HepG2 (cell line): ENCODE results near the gene NPC2. TPM values are rescaled to one million over a fixed set of nuclear protein-coding genes. Genes with fewer than 3 reads are reported as not detected.

Experiments
- ATAC-seq: fragments of 200-7000 bp; cut with Tn5 transposase; 3 replicates; pipeline ENCODE4 v1.9.1; 2020; ENCODE audit warnings: mild to moderate bottlenecking, moderate library complexity
- BruUV-seq: library from RNA; stranded (reverse); fragments of 400-500 nt; replicated peaks from 2 replicates; lab custom pipeline; 2021; lab: Mats Ljungman, UMichigan
- CTCF ChIA-PET: fragments of 300-600 bp; formaldehyde crosslinking; extraction: SDS; loops from one replicate; lab custom pipeline; 2021; ENCODE audit warnings: low total read pairs, inconsistent platforms, low intra/inter-chr PET ratio; lab: Yijun Ruan, JAX
- POLR2A ChIA-PET: fragments of 350-600 bp; sonication (Branson Sonifier 250); formaldehyde crosslinking; loops from one replicate; lab custom pipeline; 2020; ENCODE audit warnings: antibody characterized with exemption, inconsistent platforms; lab: Yijun Ruan, JAX
- DNase-seq: peaks from one replicate; pipeline ENCODE4 v3.0.0-alpha.2; 2015; ENCODE audit warnings: low spot score
- FAIRE-seq: peaks from 3 replicates; lab custom pipeline; 2011; peaks lifted over from hg19 to GRCh38; lab: Jason Lieb, UNC
- H2AFZ ChIP-seq: one replicate; pipeline ENCODE4 v1.6.1; 2011; ENCODE audit warnings: low read length, inconsistent platforms
- H3K27ac ChIP-seq: fragments of 300-600 bp; 3 replicates; pipeline ENCODE4 v1.8.0; 2011; ENCODE audit warnings: mixed run types, mild to moderate bottlenecking, mixed read lengths, low read length, inconsistent platforms; ENCODE audit not compliant: insufficient read depth; ENCODE audit errors: extremely low read length
- H3K27me3 ChIP-seq, 2 experiments: fragments of 200-600 bp in 1 of 2; 2 replicates in 1 of 2; 3 replicates in 1 of 2; pipeline versions ENCODE4 v1.6.0 to v1.8.0; 2011; ENCODE audit warnings: low read length in 2 of 2, mild to moderate bottlenecking in 2 of 2, moderate library complexity in 2 of 2, inconsistent platforms in 1 of 2; ENCODE audit not compliant: insufficient read depth in 2 of 2, control insufficient read depth in 1 of 2
- H3K36me3 ChIP-seq, 2 experiments: fragments of 200-600 bp in 1 of 2; replicated peaks in 1 of 2; 2 replicates in 1 of 2; 3 replicates in 1 of 2; pipeline versions ENCODE4 v1.5.1 to v1.8.0; 2011; ENCODE audit warnings: low read length in 2 of 2, inconsistent platforms in 1 of 2; ENCODE audit not compliant: insufficient read depth in 2 of 2, control insufficient read depth in 1 of 2
- H3K4me1 ChIP-seq: 2 replicates; pipeline ENCODE4 v1.5.1; 2012; ENCODE audit warnings: low read length, inconsistent platforms; ENCODE audit not compliant: insufficient read depth
- H3K4me2 ChIP-seq: 2 replicates; pipeline ENCODE4 v1.6.0; 2011; ENCODE audit warnings: low read depth, low read length, inconsistent platforms
- H3K4me3 ChIP-seq, 3 experiments: fragments of 200-600 bp in 1 of 3; sonication (generic), shearing (Covaris generic) in 1 of 3; replicated peaks in 1 of 3; 2 replicates each; pipeline ENCODE4 v1.5.1; 2011 to 2016; ENCODE audit warnings: low read length in 3 of 3, inconsistent platforms in 2 of 3, low read depth in 2 of 3, mild to moderate bottlenecking in 2 of 3, control low read depth in 1 of 3, mixed read lengths in 1 of 3; ENCODE audit not compliant: insufficient read depth in 1 of 3
- H3K79me2 ChIP-seq: one replicate; pipeline ENCODE4 v1.6.1; 2011; ENCODE audit warnings: low read length, inconsistent platforms; ENCODE audit not compliant: insufficient read depth
- H3K9ac ChIP-seq: 2 replicates; pipeline ENCODE4 v1.6.0; 2011; ENCODE audit warnings: mild to moderate bottlenecking, low read depth, low read length, inconsistent platforms; ENCODE audit not compliant: insufficient read depth
- H3K9me3 ChIP-seq: 2 replicates; pipeline ENCODE4 v1.5.1; 2012; ENCODE audit warnings: mild to moderate bottlenecking, low read length
- H4K20me1 ChIP-seq: 2 replicates; pipeline ENCODE4 v1.6.0; 2011; ENCODE audit warnings: inconsistent platforms, mild to moderate bottlenecking, low read length, moderate library complexity; ENCODE audit not compliant: insufficient read depth
- ETV6 ChIP-seq: sonication (generic); formaldehyde crosslinking; conservative IDR thresholded peaks from 2 replicates; pipeline ENCODE4 v1.4.0; 2020; ENCODE audit warnings: missing genetic modification reagents
- JUNB ChIP-seq: sonication (generic); formaldehyde crosslinking; IDR thresholded peaks from 2 replicates; pipeline ENCODE4 v1.8.0; 2022; ENCODE audit warnings: missing genetic modification reagents, mild to moderate bottlenecking, borderline replicate concordance
- KDM2A ChIP-seq: sonication (generic); formaldehyde crosslinking; IDR thresholded peaks from 2 replicates; pipeline ENCODE4 v1.4.0; 2020; ENCODE audit warnings: low read depth, missing genetic modification reagents, borderline replicate concordance
- MLX ChIP-seq: IDR thresholded peaks from 2 replicates; pipeline ENCODE4 v1.6.1; 2016
- NBN ChIP-seq: fragments of 450-650 bp; conservative IDR thresholded peaks from 2 replicates; pipeline ENCODE4 v1.6.1; 2017
- NCOA2 ChIP-seq: sonication (generic); formaldehyde crosslinking; IDR thresholded peaks from 2 replicates; pipeline ENCODE4 v1.8.0; 2022; ENCODE audit warnings: inconsistent platforms
- NCOR1 ChIP-seq: fragments of 200-600 bp; sonication (generic); IDR thresholded peaks from 2 replicates; pipeline ENCODE4 v1.7.0; 2017; ENCODE audit warnings: antibody characterized with exemption, low read length, borderline replicate concordance
- POLR2AphosphoS2 ChIP-seq: IDR thresholded peaks from 2 replicates; pipeline ENCODE4 v1.6.1; 2011; ENCODE audit warnings: low read depth, low read length, improper control_type of control experiment
- RCOR2 ChIP-seq: IDR thresholded peaks from 2 replicates; pipeline ENCODE4 v1.6.1; 2016; ENCODE audit warnings: missing biosample characterization, missing genetic modification reagents
- SAP130 ChIP-seq: IDR thresholded peaks from 2 replicates; pipeline ENCODE4 v1.6.1; 2016; ENCODE audit warnings: low read depth
- SP2 ChIP-seq: sonication (generic); formaldehyde crosslinking; IDR thresholded peaks from 2 replicates; pipeline ENCODE4 v1.5.1; 2020; ENCODE audit warnings: mild to moderate bottlenecking, missing genetic modification reagents
- SP5 ChIP-seq: IDR thresholded peaks from 2 replicates; pipeline ENCODE4 v1.6.1; 2016; ENCODE audit warnings: low read depth, borderline replicate concordance
- ZBTB10 ChIP-seq: sonication (generic); formaldehyde crosslinking; IDR thresholded peaks from 2 replicates; pipeline ENCODE4 v1.4.0; 2020; ENCODE audit warnings: missing genetic modification reagents, borderline replicate concordance
- ZKSCAN5 ChIP-seq: sonication (generic); formaldehyde crosslinking; IDR thresholded peaks from 2 replicates; pipeline ENCODE4 v1.5.1; 2020; ENCODE audit warnings: mild to moderate bottlenecking, missing genetic modification reagents
- ZNF20 ChIP-seq: sonication (generic); formaldehyde crosslinking; IDR thresholded peaks from 2 replicates; pipeline ENCODE4 v1.4.0; 2020; ENCODE audit warnings: mild to moderate bottlenecking, moderate library complexity, missing genetic modification reagents
- ZNF329 ChIP-seq: sonication (generic); formaldehyde crosslinking; IDR thresholded peaks from 2 replicates; pipeline ENCODE4 v1.9.0; 2021; ENCODE audit warnings: low read depth, mild to moderate bottlenecking, missing genetic modification reagents
- ZNF333 ChIP-seq: sonication (generic); formaldehyde crosslinking; IDR thresholded peaks from 2 replicates; pipeline ENCODE4 v1.4.0; 2020; ENCODE audit warnings: mild to moderate bottlenecking, missing genetic modification reagents, borderline replicate concordance
- ZSCAN9 ChIP-seq: IDR thresholded peaks from 2 replicates; pipeline ENCODE4 v1.6.1; 2016; ENCODE audit warnings: borderline replicate concordance
- WGBS: methylation state at CpG from one replicate; pipeline ENCODE4 v1.1.6; 2017; ENCODE audit warnings: low lambda C conversion rate; 5-methylcytosine and 5-hydroxymethylcytosine counted together
- in situ Hi-C: cut with HindIII; loops from 2 replicates; pipeline ENCODE4 v1.10.0; 2017; ENCODE audit warnings: low pct_unique_long_range_greater_than_20kb; ENCODE audit not compliant: extremely low pct_ligation_motif_present
- intact Hi-C: fragments of 100-400 bp; cut with micrococcal nuclease; formaldehyde crosslinking; loops from one replicate; pipeline ENCODE4 v1.10.0; 2022; ENCODE audit not compliant: unreplicated experiment
- polyA plus RNA-seq, 8 experiments: library from polyadenylated mRNA; depleted of rRNA in 3 of 8; stranded (reverse) in 7 of 8; unstranded in 1 of 8; fragments of >200 nt; fragmentation: Illumina TruSeq in 4 of 8; extraction: Trizol in 4 of 8; gene quantifications; 2 replicates each; pipeline versions ENCODE4 v1.2.1 to v1.2.3, GENCODE V29; 2011 to 2016; ENCODE audit warnings: low read depth in 4 of 8, missing spikeins in 1 of 8, mixed read lengths in 1 of 8; ENCODE audit not compliant: insufficient read depth in 1 of 8
- total RNA-seq, 5 experiments: library from RNA; depleted of rRNA; stranded (reverse); fragments of >200 nt; fragmentation: Illumina TruSeq; extraction: Trizol; gene quantifications; 2 replicates each; pipeline ENCODE4 v1.2.3, GENCODE V29; 2016; ENCODE audit warnings: low read depth in 1 of 5

The NPC2 gene
- total and polyA plus RNA-seq, 2 of the 13 experiments (the other 11 are each of a cell fraction or from before 2014, with no cell fraction given): 132 to 164 TPM

GRCh38 chr14:74531006-74531405, 37.9 kb upstream of the NPC2 start (continued):
- TF ChIP-seq ZBTB10 (CRISPR knock-in tag) (no peak), NBN (no peak)

- no peak overlapping the region for H3K4me3 ChIP-seq
- H3K9me3 ChIP-seq: no peaks in the 10 kb centered on the region
- WGBS: 93% methylated on average over 9 of the region's 10 CpGs
- H3K36me3 ChIP-seq: no peaks in the 10 kb centered on the region
- H4K20me1 ChIP-seq: no peaks in the 10 kb centered on the region
- no peak overlapping the region for H3K9ac ChIP-seq
- in situ Hi-C loops (no loop called here), intact Hi-C loops (no loop called here)
- no peaks in the 10 kb centered on the region for H3K79me2 ChIP-seq
- FAIRE-seq: no peak
- POLR2A ChIA-PET: no interaction called here
- H2AFZ ChIP-seq: no peak overlapping the region
- H3K27ac ChIP-seq: no peak overlapping the region
- no peaks in the 10 kb centered on the region for H3K4me1 ChIP-seq
- no peak for ATAC-seq
- DNase-seq: no peak
- BruUV-seq: no TSS peak
- H3K4me2 ChIP-seq: no peak overlapping the region
- peaks cover 6 to 54% of the 10 kb centered on the region in 2 experiments; a peak in 4 of 5 replicates for H3K27me3 ChIP-seq
- CTCF ChIA-PET: no interaction called here
- TF ChIP-seq SAP130 (CRISPR knock-in tag): no peak
- TF ChIP-seq SP2 (CRISPR knock-in tag): no peak
- TF ChIP-seq NCOA2 (CRISPR knock-in tag): no peak
- no peak for TF ChIP-seq ZNF333 (CRISPR knock-in tag)
- no peak for TF ChIP-seq KDM2A
- no peak for TF ChIP-seq POLR2AphosphoS2
- no peak for TF ChIP-seq ZSCAN9 (CRISPR knock-in tag)
- TF ChIP-seq RCOR2: no peak
- TF ChIP-seq ZKSCAN5 (CRISPR knock-in tag): no peak
- TF ChIP-seq MLX (CRISPR knock-in tag): no peak
- no peak for TF ChIP-seq ETV6 (CRISPR knock-in tag)
- no peak for TF ChIP-seq JUNB
- no peak for TF ChIP-seq NCOR1
- no peak for TF ChIP-seq ZNF329 (CRISPR knock-in tag)
- TF ChIP-seq ZNF20: no peak
- TF ChIP-seq SP5 (CRISPR knock-in tag): no peak
Observed at GRCh38 chr14:74528886-74529285, 35.8 kb upstream of the NPC2 start.
